HT1080 (cell line): ENCODE measurements around the gene SYNPO. TPM values are rescaled to one million over a fixed set of nuclear protein-coding genes. Genes with fewer than 3 reads are reported as not detected.

Experiments
- DNase-seq: peaks from one replicate; pipeline ENCODE4 v3.0.0-alpha.2; 2015; ENCODE audit warnings: low read depth
- total RNA-seq: library from RNA; depleted of rRNA; stranded (reverse); fragments of >200 nt; shearing (Covaris generic); gene quantifications from 2 replicates; pipeline ENCODE4 v1.2.3, GENCODE V29; 2014

The SYNPO gene
- total RNA-seq, 1 experiment from 2014 or later = 6.8 TPM

- DNase-seq = no peak
Measured at GRCh38 chr5:150641824-150642566, 1.5 kb downstream of the SYNPO start.

- DNase-seq = peak; percentile 89
Measured at GRCh38 chr5:150642567-150642927, 2.1 kb downstream of the SYNPO start.

- no peak for DNase-seq
Measured at GRCh38 chr5:150642991-150643710, 2.7 kb downstream of the SYNPO start.

- no peak for DNase-seq
Measured at GRCh38 chr5:150644058-150644457, 3.6 kb downstream of the SYNPO start.

- no peak for DNase-seq
Measured at GRCh38 chr5:150644514-150644913, 4.1 kb downstream of the SYNPO start.

GRCh38 chr5:150645070-150645700 is 4.7 kb downstream of the SYNPO start:
- peak; percentile 29 for DNase-seq

- no peak for DNase-seq
Measured at GRCh38 chr5:150647275-150648251, 7.1 kb downstream of the SYNPO start.

GRCh38 chr5:150648294-150649107 is 8.0 kb downstream of the SYNPO start:
- DNase-seq = no peak

GRCh38 chr5:150649108-150650020 is 8.9 kb downstream of the SYNPO start:
- DNase-seq = no peak

GRCh38 chr5:150650021-150651006 is 9.9 kb downstream of the SYNPO start:
- no peak for DNase-seq

- DNase-seq = no peak
Measured at GRCh38 chr5:150651382-150651781, 10.9 kb downstream of the SYNPO start.

GRCh38 chr5:150651924-150652671 is 11.6 kb downstream of the SYNPO start:
- DNase-seq = no peak

GRCh38 chr5:150653145-150653761 is 12.8 kb downstream of the SYNPO start:
- DNase-seq = no peak

GRCh38 chr5:150653762-150654556 is 13.5 kb downstream of the SYNPO start:
- DNase-seq = no peak

- no peak for DNase-seq
Measured at GRCh38 chr5:150655221-150655620, 14.8 kb downstream of the SYNPO start.
